Stimulated activated CD8-positive, alpha-beta memory T cell treated with anti-CD3 and anti-CD28 coated beads, Interleukin-15, amount 100 ng/mL, for 48 hours (primary cell): Measurements from ENCODE around the gene KCNJ15.

ENCODE experiments used
- DNase-seq, 2 donors: peaks; one replicate each; pipeline ENCODE4 v3.0.0-alpha.2; 2020; ENCODE audit warnings: low read depth in 2 of 2

The KCNJ15 gene

DNA sequence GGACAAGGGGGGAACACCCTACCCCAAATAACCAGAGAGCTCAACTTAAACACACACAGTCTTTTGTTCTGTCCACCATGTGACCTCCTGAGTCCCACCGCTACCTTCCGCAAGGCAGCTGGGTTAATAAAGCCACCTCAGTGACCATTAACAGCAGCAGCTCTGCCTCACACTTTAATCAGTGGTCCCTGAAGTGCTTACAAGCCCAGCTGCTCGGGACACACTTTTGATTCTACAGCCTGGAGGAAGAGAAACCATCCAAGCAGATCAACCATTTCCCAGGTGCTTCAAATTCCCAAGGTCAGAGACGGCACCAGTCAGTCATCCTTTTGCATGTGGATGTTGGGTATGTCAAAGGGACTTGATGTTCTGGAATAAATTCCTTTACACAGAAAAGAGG lies 70.1 kb downstream of the KCNJ15 start:
- no peak for DNase-seq

DNA sequence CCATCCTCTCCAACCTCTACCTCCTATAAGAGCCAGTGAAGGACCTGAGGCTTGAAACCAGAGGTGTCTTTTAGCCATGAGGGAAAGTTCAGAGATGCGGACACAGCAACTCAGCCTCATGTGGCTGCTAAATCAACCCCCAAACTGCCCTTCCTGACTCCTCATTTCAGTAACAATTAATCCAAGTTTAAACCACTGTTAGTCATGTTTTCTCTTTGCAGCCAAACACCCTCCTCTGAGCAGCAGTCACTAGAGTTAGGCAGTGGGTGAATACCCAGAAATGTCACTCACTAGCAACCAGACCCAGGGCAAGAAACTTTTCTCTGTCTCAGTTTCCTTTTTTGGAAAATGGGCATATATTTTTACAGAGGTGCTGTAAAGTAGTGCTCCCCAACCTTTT lies 71.2 kb downstream of the KCNJ15 start:
- DNase-seq = no peak

DNA sequence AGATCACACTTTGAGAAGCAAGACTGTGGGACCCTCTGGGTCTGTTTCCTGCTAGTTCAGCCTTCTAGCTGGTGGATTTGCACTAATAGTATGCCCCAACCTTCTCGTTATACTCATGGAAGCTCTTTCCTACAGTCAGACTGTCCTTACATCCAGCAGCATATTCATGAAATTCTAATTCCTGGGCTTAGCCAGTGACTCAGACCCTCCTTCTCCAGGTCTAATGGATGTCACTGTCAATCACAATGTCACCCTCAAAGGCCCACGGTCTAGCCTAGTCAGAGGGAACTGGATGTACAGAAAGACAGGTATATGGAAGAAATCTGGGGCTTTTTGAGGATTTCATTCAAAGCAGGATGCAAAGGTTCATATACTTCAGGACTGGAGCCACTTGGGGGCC lies 72.4 kb downstream of the KCNJ15 start:
- DNase-seq = no peak

DNA sequence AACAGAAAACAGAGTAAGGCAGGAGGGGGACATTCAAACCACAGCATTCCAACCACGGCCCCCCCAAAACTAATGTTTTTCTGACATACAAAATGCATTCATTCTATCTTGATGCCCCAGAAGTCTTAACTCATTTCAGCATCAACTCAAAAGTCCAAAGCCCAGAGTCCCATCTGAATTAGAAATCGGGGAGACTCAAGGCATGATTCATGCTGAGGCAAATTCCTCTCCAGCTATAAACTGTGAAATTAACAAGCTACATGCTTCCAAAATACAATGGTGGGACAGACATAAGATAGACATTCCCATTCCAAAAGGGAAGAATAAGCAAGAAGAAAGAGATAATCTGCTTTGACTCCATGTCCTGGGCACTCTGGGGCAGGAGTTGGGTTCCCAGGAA lies 73.9 kb downstream of the KCNJ15 start:
- no peak for DNase-seq

DNA sequence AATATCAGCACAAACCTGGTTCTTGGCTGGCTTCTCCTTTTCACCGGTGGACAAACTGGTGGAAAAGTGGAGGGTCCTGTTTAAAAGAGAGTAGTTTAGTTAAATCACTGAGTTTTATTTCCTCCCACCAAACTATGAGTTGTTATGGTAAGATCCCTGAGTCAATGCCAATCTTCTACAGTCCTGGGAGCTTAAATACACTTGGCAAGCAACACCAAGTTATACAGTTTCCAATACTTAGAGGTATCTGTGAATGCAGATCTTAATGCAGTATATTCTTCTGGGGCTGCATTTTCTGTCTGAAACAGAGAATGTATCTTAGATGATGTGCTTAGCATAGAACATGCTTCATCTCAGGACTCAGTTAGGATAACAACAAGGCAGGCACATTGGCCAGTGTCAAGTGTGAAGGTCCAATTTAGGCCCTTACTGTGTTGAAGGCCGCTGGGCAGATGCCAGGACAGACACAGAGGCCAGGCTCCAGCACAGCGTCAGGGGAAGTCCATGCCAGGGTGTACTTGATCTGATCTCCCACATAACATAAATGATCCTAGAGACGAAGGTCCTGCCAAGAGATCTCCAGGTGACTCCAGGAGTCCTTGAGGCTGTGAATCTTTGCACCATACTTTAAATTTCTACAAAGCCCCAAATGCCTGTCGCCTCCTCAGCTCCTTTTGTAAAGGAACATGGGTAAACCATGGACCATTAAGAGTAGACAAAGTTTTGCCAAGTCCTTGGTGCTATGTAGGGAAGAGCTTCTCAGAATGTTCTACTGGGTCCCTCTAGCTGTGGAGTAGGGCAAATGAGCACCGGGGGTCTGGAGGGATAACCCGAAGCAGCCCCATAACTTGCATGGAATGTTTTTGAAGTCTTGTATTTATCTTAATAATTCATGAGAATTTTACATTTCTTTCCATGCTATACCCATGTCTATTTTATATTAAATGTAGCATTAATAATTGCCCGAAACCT lies 76.8 kb downstream of the KCNJ15 start:
- no peak for DNase-seq

DNA sequence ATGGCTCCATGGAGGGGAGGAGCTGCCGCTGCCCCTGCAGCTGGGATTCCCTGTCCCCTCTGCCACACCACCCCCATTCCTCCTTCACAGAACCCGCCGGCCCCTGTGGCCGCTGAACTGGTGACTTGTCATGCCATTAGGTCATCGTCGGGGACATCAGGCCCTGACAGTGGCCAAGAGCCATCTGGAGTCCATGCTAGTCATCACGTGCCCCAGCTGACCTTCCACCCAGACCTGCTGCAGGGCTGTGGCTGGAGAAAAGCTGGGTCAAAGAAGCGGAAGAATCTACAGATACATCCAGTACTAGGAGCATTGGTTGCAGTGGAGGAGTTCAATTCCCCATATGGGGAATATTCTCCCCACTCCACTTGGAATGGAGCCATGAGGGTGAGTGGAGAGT lies 78.1 kb downstream of the KCNJ15 start:
- DNase-seq = no peak

DNA sequence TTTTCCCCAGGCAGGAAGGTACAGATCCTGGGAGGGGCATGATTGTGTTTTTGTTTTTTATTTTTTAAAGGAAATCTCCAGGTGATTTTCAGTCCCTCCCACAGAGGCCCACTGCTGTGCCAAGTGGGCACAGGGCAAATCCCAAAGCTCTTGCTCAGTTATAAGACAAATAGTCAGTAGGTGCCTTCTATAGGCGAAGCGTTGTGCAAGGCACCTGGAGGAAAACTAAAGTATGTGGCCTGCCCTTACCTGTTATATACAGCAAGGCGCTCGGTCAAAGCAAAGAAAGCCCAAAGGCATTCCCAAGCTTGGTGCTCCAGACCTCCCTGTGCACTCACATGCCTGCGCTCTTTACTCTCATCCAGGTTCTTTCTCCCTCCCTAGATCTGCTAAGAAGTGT lies 81.0 kb downstream of the KCNJ15 start:
- DNase-seq = no peak

DNA sequence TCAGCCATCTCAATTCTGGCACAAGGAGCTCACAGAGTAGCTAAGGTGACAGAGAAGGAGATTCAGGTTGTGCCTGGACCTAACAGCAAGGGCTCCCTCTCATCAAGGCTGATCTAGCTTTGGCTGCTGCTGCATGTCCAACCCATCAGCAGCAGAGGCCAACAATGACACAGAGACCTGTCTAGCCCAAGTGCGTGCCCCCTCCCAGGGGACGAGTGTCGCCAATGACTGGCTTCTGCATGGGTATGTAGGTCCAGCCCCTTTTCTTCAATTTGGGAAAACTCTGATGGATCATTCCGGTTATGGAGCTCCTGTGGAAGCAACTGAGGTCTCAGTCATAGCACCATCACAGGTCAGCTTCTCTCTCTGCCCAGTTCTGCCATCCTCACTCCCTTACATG lies 83.3 kb downstream of the KCNJ15 start:
- no peak for DNase-seq

DNA sequence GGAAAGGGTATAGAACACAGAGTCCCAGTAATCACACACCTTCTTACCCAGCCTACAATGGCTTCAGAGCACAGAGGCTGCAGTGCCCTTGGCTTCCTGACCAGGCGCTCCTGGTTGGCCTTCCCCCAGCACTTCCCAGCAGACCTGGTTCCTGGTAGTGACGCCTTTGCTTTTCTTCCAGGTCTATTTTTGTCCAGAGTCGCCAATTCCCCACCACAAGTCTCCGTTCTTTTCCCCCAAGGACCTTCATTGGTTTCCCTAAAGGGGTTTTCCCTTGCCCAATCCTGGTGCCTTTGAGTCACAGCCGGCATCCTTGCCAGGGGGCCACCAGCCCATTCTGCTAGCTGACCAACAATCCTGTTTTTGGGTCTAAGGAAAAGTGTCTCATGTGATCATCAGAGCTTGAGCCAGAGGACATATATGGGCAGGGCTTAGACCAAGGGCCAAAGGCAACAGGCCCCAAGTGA lies 84.8 kb downstream of the KCNJ15 start:
- DNase-seq = no peak

DNA sequence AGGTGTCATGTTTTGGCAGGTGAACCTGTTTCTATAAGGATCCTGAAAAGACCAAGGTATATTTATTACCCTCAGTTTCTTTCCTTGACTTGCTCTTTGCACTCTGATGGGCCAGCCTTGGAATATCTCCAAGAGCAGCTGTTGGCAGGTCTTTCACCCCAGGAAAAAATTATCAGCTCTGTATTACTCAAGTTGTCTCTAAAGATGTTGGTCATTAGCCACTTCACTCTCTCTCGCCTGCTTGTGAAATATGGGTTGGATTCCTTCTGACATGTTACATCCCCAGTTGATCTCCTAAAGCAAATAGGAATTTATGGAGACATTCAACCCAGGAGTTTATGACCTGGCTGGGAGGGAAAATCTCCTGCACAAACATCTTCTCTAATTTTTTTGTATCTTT lies 85.9 kb downstream of the KCNJ15 start:
- DNase-seq = no peak

DNA sequence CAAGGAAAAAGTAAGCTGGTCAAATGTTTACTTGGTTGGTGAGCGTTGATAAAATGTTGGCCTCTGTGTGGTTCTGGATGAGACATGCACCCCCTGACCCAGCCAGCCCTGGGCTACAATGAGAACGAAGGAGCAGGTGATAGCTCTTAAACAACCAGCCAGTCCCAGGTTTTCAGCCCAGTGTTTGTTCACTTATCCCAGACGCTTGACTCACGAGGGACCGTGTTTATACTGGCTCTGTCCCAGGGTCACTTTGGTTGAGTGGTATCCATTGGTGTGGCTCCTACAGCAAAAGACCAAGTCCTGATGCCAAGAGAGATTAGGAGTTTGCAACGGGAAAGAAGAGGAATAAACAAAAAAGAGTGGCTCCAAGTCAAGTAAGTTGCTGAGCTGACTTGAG lies 86.9 kb downstream of the KCNJ15 start:
- DNase-seq = no peak

DNA sequence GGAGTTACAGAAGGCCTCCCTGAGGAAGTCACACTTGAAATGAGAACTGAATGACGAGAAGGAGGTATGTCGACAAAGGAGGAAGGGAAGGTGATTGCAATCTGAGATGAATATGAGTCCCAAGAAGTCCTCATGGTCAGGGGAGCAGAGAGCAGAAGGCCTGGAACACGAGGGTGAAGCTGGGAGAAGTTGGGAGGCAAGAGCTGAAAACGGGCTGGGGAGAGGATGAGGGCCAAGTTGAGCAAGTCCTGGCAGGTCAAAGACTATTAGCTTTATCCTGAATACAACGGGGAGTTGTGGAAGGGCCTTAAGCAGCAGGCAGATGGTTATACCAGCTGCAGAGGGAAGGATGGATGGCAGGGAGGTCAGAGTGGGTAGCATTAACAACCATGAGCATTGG lies 89.5 kb downstream of the KCNJ15 start:
- no peak for DNase-seq

DNA sequence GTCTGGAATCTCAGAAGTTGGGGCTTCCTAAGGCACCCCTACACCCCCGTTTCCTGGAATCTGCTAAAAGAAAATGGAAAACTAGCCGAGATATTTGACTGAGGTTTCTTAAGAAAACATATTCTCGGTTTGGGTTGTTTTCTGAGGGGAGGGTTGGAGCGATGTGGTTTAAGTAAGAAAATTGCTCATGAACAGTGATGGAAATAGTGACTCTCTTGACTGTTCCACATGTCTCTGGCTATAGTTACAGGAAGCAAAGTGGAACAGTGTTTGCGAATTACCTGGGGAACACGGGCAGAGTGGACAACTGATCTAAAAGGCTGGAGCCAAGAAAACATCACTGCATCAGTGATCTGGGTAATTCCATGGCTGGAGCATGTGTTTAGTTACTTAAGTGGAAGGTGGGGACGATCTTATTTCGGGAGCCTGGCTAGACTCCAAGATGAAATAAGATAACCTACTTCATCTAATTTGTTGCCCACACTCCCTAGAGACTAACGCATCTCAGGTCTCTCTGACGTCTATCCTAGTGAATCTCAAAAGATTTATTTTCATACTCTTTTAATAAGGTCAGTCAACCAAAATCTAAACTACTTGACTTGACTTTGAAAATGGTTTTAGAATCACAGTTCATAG lies 92.4 kb downstream of the KCNJ15 start:
- no peak for DNase-seq

DNA sequence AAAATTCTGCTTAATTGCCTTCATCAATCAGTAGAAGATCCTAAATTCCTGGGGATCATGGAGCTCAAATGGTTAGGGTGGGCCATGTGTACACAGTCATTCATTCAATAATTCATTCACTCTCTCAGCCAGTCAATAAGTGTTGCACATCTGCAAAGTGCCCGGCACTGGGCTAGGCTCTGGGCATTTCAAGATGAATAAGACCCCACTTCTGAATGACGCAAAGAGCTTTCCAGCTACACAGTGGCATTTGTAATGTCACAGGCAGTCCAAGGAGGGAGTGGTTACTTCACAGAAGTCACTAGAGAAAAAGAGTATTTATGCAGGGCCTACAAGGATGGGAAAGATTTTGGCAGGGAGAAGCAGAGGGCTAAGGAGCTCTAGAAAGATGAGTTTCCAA lies 93.2 kb downstream of the KCNJ15 start:
- DNase-seq = no peak

DNA sequence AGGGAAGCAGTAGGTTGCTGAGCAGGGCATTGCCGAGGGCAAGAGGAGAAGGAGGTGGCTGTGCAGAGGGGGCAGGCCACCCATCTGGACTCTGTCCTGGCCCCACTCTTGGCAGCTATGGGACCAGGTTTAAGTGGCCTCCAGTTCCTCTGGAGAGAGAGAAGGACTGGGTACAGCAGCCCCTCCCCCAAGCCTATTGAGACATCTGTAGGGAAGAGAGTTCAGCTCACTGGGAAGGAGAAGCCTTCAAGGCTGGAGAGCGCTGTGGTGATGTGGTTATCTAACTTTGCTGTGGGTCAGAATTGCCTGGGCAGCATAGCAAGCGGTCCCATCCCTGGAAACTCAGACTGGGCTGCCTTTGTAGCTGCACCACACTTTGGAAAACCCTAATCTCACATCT lies 93.9 kb downstream of the KCNJ15 start:
- no peak for DNase-seq

DNA sequence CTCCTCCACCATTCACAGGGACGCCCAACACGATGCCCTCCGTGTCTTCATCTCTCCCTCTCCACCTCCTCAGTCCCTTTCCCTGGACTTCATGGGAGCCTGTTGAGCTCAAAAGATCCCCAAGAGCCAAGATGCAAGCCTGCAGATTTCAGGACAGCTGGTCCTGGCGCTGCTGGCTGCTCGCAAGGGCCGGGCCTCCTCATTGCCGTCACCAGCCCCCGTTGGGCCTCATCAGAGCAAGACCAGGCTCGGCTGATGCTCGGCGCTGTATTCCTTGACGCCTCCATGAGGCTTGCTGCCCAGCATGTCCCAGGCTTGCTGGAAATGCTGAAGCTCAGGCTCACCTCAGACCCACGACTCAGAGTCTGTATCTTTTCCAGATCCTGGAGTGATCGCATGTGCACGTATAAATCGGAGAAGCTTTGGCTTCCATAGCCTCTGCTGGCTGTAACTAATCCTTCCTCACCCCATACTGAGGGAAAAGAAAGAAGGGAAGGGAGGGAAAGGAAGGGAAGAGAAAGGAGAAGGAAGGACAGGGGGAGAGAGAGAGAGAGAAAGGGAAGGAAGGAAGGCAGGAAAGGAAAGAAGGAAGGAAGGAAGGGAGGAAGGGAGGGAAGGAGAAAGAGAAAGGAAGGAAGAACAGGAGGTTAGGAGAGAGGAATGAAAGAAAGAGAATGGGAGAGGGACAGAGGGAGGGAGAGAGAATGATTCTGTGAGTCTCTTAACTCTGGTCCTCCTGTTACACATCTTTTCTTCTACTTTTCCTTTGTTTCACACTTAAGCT lies 94.6 kb downstream of the KCNJ15 start:
- DNase-seq = no peak

DNA sequence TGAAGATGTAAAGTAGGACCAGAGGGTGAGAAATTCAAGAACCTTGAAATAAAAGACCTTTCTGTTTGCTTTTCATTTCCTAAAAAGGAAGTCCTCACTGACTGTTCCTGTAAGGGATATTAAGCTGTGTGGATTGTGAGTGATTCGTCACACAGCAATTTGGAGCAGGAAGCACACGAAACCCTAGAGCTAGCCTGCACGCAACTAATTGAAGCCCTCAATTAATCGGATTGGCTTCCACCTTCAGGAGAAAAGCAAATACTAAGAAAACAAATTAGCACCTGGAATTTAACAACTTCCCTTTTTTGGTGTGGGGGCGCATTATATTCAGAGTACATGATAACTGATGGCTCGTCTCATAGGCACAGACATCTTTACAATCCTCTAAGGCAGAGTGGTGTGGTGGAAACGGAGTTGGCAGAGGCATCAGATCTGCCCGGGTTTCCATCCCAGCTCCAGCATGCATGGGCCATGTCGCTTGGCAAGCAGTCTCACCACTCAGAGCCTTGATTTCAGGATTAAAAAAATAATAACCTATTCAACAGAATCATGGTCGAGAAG lies 95.2 kb downstream of the KCNJ15 start:
- no peak for DNase-seq

DNA sequence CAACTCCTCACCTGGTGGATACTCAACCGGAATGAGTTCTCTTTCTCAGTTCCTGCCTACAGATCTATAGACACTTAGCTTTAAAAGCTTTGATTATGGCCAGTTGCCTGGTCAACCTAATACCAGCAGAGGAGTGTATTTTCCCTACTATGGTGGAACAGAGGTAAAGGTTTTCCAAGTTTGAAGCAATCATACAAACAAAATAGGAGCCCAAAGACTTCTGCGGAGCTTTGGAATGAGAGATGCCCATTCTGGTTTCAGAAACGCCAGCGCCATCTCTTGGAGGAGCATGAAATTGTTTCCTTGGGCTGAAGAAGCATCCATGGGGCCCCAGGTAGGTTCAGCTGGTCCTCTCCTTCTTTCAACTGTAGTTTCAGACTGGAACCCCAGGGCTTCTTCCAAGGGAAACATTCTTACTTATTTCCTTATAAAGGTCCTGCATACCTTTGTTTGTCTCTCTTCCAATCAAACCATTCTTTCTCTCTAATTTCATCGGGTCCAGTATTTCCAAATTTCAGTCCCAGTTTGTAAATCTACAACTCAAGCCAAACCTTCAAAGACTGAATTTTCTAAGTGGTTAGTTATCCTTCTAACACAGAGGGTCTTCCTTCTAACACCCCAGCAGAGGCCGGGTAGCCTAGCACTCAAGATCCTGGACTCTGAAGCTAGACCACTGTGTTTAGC lies 95.9 kb downstream of the KCNJ15 start:
- DNase-seq = no peak

DNA sequence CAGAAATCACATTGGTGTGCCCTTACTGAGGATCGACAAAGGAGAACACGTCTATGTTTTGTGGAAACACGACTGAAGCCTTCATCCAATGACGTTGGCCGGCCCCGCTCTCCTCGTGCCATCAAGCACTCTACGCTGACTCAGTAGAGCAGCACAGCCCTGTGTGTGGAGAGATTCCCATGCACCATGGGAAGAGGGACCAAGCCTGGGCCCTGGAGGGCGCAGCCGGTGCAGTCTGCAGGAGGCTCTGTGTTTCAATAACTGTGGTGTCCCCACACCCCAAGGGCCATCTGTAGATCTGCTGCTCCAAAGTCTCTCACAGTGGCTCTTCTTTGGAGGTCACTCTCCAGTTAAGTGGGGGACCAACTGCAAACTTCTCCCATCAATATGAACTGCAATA lies 97.4 kb downstream of the KCNJ15 start:
- no peak for DNase-seq

DNA sequence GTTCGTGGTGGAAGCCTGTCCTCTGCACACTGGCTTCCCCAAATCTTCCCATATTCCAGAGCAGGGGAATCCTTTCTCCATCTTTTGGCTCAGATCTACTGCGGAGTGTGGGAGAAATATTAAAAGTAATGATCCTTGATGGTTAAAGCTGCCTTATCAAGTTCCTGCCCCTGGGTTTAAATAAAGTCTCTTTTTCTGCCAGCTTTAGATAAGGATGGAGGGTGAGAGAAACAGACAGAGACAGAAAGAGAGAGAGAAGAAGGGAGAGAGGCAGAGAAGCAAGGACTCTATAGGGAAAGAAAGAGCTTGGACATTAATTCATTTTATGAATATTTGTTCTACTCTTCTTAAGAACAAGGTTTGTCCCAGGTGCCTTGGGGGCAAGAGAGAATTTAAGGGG lies 98.0 kb downstream of the KCNJ15 start:
- no peak for DNase-seq

DNA sequence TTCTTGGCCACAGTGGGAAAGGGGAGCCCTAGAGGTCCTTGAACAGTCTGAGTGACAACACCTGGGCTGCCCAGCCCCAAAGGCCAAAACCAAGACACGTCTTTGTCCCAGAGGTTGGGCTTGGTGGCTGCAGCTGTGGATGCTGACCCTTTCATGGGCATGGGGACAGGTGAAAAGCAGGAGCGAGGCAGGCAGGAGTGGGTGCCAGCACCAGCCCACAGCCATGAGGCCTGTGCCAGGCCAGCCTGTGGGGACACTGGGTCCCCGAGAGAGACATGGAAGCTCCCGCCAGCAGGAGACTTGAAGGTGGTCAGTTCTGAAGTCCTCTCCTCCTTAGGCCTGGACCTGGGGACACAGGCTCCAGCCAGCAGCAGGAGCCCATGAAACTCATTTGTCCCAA lies 98.6 kb downstream of the KCNJ15 start:
- DNase-seq = no peak
